GM21786 (cell line): ENCODE results near the gene GALNT9.
"Not testable (repeated sequence)": the region's sequence is repeated elsewhere in the genome, so short reads cannot be mapped to it uniquely, and the experiment has no call there.

Experiments used
- ATAC-seq: cut with Tn5 transposase; IDR thresholded peaks from one replicate; pipeline ENCODE4 v1.9.1; 2021; ENCODE audit not compliant: unreplicated experiment

Gene GALNT9

DNA sequence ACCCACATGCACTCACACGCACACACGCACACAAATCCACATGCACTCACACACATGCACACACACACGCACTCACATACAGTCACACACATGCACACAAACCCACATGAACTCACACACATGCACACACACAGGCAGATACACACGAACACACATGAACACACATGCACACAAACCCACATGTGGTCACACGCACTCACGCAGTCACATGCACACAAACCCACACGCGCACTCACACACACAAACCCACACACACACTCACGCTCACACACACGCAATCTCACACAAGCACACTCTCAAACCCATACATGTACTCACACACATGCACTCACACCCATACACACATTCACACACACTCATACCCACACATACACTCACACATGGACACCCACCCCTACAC lies 61.5 kb downstream of the GALNT9 start:
- ATAC-seq: no peak

DNA sequence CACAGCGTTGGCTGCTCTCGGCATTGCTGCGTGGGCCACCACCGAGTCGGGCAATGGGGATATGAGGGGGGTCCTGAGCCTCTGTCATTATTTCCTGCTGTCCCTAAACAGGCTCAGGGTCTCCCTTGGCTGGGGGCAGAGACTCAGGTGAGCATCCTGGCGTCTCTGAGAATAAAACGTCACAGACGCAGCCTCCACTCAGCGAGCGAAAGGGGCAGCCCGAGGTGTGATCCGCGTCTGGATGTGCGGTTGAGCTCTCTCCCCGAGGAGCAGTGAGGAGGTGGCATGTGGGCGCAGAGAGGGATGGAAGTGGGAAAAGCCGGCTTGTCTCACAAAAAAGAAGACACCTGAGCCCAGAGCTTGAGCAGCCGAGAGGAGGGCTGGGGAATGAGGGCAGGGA lies 62.6 kb downstream of the GALNT9 start:
- ATAC-seq: no peak

- no peak for ATAC-seq
Measured at GRCh38 chr12:132266370-132266769, 63.0 kb downstream of the GALNT9 start.

- not testable (repeated sequence) for ATAC-seq
Measured at GRCh38 chr12:132265822-132266221, 63.6 kb downstream of the GALNT9 start.

DNA sequence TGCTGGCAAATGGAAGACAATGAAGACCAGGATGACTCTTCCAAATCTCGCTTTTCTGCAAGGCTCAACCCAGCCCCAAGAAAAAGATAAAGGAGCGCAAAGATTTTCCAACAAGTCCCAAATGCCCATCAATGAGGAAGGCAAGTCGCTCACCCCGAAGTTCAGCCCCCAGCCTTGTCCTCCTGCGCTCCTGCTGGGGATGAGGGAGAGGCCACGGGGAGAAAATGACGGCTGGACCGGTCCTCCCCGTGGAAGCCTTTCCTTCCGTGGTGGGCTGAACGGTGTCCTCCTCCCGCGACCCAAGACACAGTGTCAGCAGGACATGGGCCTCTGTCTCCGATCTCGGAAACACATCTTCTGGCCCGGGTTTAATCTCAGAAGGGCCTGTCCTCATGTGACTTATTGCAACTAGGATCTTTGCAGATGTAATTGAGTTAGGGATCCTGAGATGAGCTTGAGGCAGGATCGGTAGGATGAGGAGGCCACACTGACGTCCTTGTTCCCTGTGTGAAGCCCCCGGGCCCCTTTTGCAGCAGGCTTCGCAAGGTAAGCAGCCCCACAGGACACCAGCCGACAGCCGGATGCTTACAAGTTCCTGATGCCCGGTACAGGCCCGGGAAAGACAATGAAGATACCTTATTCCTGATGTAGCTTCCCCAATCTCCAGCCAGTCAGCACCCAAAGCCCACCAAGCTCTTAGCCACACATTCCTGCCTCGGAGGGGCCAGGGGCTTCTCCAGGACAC lies 64.2 kb downstream of the GALNT9 start:
- ATAC-seq: no peak

- no peak for ATAC-seq
Measured at GRCh38 chr12:132264086-132265010, 65.0 kb downstream of the GALNT9 start.

DNA sequence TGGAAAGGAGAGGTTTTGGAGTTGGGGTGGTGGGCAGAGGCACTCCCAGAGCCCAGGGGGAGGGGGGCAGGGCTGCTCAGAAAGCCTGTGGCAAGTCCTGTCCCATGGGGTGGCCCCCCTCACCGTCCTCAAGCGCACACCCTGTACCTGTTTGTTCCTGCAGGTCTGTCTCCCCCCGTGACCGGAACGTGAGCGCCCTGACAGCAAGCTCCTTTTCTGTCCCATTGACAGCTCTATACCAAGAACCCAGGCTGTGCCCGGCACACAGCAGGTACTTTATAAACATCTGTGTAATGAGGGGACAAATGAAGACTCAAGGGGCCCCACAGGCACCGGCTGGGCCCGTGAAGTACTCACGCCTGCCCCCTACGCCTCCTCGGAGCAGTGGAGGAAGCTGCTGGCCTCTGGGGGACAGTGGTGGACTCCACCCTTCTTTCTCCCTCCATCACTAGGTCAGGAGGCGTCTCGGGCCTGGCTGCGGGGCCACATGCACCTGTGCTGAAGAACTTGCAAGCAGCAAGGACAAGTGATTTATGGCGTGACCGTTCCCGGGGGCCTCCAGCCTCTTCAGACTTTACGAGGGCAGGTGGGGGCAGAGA lies 65.8 kb downstream of the GALNT9 start:
- no peak for ATAC-seq

- no peak for ATAC-seq
Measured at GRCh38 chr12:132263061-132263360, 66.4 kb downstream of the GALNT9 start.

DNA sequence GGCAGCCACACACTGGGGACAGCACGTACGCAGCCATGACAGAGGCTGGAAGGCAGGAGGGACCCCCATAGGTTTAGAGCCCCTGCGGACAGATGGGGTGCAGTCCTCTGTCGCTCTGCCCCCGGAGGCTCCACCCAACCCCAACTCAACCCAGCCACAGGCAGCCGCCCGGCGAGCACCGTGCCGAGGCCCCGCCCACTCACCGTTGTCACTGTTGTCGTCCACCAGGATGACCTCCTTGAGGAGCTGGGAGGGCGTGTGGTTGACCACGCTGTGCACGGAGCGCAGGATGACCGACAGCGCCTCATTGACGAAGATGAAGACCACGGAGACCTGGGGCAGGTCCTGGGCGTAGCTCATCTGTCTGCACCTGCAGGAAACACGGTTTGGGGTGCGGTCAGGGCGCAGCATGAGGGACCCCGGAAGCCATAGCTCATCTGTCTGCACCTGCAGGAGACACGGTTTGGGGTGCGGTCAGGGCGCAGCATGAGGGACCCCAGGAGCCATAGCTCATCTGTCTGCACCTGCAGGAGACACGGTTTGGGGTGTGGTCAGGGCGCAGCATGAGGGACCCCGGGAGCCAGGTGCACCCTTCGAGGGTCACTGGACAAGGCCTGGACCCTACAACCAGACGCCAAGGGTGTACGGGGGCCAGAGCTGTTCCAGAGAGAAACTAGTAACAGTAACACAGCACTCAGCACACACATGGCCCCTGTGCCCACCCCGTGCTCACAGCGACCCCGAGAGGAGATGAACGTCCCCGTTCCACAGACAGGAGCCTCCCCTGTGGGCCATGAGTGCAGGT lies 66.9 kb downstream of the GALNT9 start:
- ATAC-seq: no peak

DNA sequence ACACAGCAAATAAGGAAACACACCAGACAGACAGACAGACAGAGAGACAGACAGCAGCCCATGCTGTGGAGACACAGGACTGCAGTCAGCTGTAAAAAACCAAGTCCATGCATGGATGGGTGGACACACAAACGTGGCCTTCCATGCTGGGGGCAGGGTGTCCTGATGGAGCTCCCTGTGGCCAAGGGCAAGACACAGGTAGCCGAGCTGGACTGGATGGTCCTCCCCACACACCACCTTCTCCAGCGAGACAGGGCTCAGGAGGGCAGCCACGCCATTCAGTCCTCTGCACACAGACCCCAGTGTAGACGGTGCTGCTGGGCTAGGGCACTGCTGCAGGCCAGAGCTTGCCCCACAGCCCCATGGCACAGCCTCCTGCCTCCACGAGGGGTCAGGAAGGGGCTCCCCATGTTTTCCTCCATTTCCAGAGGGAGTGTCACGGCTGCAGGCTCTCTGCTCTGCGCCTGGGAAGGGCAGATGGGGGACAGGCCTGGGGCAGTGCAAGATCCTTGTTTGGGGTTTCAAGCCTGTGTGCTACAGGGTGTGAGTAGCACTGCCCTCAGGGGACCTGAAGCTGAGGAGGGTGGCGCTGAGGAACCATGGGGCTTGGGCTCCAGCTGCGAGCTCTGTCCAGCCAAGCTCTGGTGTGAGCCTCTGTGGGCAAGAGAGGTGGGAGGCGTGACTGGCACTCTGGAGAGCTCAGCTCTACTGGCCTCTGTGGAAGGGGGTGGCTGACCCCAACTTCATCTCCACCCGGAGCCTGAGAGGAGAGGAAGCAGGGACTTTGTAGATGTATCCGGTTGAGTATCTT lies 67.9 kb downstream of the GALNT9 start:
- ATAC-seq: no peak

DNA sequence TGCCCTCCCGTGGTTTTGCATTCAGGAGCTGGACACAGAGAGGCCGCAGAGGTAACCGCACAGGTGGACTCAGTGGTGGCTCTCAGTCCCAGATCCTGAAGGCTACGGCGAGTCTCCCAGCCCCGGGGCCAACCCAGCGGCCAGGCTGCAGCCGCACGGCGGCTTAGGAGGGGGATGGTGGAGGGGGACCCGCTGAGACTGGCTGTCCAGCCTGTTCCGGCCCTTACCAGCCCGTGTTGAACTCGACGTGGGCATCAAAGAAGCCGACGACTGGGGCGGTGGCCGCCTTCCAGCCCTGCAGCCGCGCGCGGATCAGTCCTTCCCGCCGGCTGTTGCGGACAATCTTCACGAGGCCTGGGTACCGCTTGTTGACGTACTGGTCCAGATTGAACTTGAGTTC lies 68.7 kb downstream of the GALNT9 start:
- no peak for ATAC-seq

- ATAC-seq: no peak
Measured at GRCh38 chr12:132259872-132260695, 69.3 kb downstream of the GALNT9 start.

GRCh38 chr12:132259364-132259871 lies 70.0 kb downstream of the GALNT9 start:
- ATAC-seq: no peak

- no peak for ATAC-seq
Measured at GRCh38 chr12:132258543-132258942, 70.8 kb downstream of the GALNT9 start.

DNA sequence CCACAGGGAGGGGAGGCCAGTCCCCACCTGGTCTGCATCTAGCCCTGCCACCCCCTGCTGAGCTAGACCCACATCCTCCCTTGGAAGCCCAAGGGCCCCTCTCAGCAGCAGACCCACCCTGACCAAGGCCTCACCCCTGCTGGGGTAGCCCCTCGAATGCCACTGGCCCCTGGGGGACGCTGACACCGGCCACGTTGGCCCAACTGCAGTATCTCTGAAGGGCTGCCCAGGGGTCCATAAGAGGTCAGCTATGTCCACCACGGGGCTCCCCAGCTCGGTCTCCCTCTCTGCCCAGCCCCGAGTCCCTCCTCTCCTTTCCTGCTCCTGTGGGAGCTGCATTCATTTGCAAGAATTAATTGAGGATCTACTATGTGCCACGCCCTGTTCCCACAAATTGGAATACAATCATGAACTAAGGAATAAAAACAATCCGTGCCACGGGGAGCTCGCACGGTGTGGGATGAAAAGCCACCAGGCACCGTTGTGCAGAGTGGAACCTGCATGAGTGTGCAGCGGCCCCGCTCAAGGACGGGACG lies 71.4 kb downstream of the GALNT9 start:
- no peak for ATAC-seq

DNA sequence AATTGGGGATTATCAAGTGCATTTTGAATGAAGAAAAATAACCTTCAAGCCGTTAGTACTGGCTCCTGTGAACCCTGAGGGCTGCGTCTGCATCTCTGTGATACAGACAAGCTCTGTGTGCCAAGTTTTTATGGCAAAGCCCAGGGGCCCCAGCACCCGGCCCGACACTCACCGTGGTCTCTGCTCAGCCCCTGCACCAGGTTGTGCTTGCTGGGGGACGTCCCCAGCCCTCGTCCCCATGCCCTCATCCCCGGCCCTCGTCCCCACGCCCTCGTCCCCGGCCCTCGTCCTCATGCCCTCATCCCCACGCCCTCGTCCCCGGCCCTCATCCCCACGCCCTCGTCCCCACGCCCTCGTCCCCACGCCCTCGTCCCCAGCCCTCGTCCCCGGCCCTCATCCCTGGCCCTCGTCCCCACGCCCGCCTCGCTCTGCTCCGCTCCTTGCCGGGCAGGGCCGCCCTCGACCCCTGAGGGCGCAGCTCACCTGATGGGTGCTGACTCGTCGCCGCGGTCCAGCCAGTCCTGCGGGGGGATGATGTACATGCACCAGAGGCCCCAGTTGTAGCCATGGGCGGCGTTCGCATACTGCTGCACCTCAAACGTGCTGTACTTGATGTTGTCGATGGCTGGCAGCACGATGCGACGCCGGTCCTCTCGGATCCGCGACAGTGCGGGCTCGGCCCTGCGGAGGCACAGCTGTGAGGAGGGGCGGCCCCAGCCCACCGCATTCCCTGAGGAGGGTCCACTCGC lies 72.0 kb downstream of the GALNT9 start:
- ATAC-seq: no peak

DNA sequence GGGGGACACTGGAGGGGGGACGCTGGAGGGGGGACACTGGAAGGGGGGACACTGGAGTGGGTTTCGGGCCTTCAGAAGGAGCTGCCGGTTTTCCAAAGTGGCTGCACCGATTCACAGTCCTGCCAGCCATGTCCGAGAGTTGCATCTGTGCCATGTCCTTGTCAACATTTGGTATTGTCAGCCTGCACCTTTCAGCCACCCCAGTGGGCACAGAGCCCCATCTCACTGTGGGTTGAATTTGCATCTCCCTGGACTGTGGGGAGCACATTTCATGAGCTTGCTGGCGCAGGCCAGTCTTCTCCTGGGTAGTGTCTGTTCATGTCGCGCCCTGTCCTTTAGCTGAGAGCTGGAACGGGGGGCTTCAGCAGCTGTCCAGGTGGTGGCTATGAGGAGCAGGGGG lies 72.7 kb downstream of the GALNT9 start:
- ATAC-seq: no peak

DNA sequence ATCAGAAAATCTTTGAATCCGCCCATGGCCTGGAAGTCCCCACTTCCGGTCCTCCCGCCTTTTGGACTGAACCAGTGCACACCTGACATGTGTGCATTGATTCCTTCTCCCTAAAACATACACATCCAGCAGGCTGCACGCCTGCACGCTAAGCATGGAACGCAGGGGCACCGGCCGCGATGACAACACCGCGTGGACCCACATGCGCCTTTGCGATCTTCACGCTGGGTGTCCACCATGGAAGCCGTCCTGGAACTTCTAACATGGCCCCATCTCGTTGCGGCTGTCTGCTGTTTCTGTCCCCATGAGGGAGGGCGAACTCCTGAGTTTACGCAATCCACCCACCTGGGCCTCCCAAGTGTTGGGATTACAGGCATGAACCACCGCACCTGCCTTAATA lies 73.7 kb downstream of the GALNT9 start:
- no peak for ATAC-seq
